NCI-H524 treated with DMSO at 0.1 percent for 48 hours (cell line): ENCODE results near the gene GRIN2C.

ENCODE experiments used
- DNase-seq: peaks from one replicate; lab custom pipeline; 2025; lab: John Stamatoyannopoulos, UW

GRIN2C gene

DNA sequence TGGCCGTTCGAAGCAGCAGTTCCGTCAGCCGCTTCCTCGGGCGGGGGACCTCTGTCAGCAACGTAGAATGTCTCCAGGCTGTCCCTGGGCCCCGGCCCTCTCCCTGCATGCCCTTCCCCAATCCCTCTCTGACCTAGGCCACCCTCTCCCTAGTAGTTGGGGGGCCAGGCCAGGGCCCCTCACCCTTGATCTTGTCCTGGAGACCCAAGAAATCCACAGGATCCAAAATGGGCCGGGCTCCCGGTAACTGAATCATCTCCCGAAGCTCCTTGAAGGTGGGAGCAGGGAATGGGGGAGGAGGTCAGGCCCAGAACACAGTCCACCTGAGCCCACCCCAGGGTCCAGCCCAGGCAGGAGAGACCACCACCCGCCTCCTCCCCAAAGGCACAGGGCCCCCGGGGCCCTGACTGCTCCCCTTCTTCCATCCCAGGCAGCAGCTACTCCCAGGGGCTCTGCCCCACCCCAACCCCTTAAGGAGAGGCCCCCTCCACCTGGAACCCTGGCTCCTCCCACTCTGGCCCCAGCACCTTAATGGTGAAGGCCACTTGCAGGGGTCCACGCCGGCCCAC lies 4.7 kb upstream of the GRIN2C start:
- DNase-seq, result no peak

DNA sequence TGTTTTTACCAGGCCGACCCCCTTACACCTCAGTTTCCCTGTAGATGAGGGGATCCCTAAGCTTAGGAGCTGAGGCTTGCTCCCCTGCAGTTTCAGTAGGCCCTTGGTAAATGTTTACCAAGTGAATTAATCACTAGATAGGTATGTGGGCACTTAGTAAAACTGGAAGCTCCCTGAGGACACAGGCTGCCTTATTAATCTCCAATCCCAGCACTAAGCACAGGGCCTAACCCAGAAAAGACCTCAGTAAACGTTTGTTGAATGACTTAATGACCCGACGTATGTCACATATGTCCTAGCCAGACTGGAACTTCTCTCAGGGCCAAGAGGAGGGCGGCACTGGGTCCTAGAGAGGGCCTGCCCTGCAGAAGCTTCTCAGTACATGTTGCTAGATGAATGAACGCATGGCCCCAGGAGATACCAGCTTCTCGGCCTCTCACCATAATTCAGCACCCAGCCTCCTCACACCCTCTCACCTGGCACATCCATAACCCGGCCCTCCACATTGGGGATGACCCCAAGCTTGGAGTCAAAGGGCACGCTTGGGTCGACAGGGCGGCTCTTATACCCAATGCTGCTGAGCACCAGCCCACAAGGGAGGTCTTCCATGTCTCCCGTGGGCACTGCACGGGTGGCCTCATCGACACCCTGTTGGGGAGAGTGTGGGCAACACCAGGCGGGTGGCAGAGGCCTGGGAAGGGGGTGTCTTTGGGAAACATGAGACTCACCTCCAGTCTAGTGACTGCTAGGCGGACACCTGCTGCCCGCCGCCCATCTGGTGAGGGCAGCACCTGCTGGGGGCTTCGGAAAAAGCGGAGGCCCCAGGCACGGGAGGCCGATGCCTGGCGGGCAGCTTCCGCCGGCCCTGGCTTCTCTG lies 4.0 kb upstream of the GRIN2C start:
- no peak for DNase-seq

DNA sequence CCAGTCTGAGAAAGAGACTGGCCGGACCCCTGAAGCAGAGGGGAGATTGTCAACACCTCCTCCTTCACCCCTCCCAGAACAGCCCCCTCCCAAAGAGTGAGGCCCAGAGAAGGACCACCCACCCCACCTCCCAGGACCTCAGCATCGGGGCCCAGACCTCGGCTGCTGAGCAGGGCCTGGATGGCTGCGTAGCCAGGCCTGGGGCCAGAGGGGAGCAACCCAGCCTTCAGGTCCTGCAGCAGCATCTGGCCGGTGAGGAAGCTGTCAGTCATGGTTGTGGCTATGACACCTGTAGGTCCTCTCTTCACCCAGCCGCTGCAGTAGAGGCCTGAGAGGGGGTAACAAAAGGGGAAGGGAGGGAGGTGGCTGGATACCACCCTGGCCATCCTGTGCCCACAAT lies 3.2 kb upstream of the GRIN2C start:
- no peak for DNase-seq

DNA sequence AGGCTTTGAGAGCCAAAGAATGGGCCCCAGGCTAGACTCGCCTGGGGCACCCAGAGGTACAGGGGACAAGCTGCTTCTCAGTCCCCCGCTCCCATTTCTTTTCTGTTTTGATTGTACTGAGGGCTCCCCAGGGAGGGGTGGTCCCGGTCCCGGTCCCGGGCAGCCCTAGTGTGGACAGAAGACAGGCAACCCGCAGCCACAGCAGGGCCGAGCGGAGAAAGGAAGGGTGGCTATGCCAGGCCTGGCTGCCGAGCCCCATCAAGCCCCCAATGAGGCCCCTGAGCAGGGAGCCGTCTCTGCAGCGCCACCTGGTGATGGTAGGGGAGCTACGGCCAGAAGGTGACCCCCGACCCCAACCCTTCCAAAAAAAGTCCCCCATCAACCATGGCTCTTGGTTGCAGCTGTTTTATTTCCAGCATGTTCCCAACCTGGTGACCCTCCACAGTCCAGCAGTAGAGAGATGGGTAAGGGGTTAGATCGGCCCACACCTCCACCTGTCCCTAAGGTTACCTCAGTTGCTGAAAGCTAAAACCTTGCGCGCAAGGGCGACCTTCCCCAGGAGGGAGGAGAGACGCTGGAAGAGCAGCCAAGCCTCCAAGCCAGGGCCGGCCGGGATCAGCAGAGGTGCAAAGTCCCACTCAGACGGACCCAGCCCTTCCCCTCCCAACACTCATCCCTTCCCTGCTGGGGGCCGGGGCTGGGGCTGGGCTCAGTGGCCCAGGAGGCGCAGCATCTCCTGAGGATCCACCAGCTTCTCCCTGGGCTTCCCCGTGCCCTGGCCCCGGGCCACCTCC lies 2.6 kb upstream of the GRIN2C start:
- no peak for DNase-seq

DNA sequence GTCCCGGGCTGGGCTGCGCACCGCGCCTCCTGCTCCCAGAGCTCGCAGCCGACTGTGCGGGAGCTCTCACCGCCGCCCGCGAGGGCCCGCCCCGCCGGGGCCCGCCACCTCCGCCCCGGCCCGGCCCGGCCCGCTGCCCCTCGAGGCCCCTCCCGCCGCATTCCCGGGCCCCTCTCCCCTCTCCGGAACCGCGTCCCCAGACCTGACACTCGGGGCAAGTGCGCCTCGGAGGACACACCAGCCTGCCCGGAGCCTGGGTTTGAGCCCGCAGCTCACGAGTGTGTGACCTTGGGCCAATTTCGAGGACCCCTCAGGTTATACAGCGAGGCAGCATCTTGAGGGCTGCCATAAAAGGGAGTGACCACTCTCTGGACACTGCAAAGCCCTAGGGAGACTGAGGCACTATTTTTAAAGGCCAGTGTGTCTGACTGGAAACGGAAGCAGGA lies 2.0 kb upstream of the GRIN2C start:
- DNase-seq, result no peak

DNA sequence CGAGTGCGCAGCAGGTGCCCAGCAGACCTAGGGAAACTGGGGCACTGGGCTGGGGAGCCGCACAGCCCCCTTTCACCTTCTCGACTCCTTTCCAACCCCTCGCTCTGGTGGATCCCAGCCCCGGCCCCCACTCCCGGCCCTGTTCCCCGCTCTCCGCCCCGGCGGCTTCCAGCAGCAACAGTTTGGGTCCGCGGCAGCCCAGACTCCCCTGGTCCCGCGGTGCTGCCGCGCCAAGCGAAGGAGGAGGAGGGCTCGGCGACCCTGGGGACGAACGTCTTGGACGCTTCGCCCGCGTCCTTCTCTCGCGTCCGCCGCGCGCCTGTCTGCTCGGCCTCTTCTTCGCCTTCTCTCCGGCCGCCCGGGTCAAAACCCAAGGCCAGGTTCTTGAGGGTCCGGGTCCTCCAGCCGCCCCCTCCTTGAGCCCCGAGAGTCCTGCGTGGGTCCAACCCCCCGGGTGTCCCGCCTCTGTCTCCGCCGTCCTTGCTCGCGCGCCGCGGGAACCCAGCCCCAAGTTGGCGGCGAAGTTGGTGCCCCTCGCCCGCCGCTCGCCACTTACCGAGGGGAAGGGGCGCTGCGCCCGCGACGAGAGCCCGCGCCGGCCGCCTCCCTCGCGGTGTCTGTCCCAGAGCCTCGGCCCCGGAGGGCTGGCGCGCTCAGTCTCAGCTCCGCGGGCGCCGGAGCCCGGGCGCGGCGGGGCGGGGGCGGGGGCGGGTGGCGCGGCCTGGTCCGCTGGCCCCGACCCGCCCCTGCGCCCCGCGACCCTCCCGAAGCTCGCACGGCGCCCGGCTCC lies 1.4 kb upstream of the GRIN2C start:
- no peak for DNase-seq

DNA sequence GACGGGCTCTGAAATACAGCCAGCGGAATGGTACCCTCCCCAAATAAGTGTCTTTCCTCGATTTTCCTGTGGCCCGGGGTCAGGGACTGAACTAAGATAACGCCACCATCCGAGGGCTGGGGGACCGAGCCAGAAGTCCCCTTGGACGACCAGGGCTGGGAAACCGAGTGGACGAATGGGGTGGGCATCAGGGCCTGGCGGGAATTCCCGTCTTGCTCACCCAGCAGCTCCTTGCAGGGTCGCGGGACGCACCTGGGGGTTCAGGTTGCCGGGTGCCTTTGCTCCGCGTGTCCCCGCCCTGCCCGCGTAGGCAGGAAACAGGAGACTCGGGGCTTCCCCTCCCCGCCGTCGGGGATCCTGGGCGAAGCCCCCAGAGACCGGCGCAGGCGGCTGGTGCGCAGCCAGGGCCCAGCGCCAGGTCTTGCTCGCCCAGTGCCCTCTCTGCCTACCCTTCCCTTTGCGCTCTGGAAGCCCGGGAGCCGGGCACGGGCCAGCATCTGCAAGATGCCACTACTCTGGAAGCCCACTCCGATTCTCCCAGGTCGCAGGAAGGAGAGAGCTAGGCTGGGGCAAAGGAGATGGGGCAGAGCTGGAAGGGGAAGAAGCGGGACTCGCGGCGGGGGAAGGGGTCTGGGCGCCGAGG lies 665 bp upstream of the GRIN2C start:
- DNase-seq, result no peak

DNA sequence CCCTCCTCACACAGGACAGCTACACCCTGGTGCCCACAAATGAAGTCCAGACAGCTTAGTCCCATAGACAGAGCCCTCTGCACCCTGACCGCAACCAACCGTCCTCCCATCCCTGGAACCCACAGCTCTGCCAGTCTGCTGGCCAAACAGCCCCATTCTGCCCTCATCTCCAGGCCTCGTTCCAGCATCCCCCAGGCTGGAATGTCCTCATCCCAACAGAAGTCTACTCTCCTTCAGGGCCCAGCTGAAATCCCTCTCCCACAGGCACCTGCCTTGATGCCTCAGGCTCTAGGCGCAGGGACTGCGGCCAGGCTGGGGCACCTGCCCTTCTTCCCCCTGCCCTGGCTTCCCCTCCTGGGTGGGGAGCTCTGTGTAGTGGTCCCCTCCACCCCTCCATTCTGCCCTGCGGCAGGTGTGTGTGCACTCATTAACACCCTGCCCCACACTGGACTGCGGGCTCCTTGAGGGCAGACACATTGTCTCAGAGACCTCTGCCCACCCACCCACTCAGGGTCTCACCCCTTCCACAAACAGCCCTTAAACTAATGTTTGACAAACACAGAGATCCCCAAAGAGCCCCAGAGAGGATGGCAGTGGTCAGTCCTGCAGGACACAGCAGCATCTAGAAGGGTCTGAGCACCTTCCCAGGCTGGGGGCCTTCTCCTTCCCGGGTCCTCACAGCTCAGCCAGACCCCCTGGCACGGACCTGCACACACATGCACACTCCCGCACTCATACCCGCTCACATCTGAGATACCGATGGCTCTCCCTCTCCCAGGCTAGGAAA lies 820 bp downstream of the GRIN2C start:
- DNase-seq, result no peak

DNA sequence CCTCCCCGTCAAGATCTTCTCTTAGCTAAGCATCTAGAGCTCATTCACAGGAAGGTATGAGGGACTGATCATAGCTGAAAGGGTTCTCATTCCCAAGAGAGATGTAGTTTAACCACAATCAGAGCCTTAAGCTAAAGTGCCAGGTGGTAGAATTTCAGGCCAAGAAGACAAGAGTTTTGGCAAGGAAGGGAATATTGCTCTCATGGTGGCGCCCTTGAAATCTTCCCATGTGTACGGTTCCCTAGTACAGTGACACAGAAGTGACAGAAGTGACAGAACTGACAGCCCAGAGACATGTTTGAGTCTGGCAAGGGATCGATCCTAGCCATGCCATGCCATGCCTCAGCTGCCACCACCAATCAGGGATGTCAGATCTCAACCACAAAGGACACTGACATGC lies 2.5 kb downstream of the GRIN2C start:
- no peak for DNase-seq

DNA sequence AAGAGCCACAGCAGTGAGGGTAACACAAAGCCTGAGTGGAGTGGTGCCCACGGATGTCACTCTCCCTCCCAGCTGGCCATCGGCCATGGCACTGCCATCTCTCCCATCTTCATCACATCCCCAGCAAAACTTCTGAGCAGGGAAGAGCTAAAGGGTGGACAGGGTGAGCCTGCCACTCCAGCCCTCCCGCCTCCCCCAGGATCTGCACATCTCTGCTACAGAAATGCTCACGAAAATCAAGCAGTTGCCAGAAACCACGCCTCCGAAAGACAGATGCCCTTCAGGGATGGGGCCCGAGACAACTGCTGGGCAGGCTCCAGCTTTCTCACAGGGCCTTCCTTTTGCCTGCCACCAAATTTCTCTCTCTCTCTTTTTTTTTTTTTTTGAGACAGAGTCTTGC lies 3.6 kb downstream of the GRIN2C start:
- no peak for DNase-seq

DNA sequence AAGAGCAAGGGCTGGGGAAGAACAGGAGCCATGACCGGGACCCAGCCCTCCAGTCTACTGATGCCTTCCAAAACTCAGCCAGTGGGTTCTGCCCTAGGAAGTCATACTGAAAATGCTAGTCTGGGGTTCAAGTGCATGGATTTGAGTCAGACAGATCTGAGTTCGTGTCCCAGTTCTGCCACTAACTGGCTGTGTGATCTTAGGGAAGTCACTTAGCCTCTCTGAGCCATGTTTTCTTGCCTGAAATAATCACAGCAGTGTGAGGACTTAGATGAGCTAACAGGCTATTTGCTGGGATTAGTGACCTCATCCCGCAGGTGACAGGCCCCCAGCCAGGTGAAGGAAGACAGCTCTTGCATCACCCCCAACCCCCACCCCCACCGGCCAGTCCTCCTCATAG lies 4.4 kb downstream of the GRIN2C start:
- DNase-seq, result no peak

DNA sequence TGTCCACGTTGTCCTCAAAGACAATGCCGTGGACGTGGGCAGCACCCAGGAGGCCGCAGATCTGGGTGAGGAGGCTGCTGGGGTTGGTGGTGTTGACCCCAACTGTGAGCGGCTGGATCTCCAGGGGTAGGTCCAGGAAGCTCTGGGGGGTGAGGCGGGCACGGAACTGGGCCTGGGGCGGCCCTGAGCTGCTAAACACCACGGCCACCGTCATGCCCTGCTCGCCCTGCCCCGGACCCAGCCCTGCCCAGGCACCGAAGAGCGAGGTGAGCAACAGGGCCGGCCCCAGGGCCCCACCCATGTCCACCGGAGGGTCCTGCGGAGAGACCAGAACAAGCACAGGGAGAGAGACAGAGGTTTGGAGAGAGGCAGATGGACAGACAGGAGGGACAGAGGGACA lies 4.9 kb downstream of the GRIN2C start:
- DNase-seq, result no peak

DNA sequence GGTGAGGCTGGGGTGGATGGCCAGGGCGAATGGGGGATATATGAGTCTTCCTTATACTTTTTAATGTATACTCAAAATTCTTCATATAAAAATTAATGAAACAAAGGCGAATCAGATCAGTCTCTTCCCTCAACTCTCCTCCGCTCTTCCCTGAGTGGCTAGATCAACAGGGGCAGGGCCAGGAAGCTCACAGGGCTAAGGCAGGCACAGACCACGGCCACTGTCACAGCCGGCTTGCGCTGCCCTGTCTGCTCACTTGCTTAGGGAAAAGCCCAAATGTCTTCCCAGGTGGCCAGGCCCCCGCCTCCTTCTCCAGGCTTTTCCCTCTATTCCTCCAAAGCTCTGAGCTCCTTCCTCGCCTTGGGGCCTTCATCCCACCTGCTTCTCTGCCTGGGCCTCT lies 6.0 kb downstream of the GRIN2C start:
- DNase-seq, result no peak

DNA sequence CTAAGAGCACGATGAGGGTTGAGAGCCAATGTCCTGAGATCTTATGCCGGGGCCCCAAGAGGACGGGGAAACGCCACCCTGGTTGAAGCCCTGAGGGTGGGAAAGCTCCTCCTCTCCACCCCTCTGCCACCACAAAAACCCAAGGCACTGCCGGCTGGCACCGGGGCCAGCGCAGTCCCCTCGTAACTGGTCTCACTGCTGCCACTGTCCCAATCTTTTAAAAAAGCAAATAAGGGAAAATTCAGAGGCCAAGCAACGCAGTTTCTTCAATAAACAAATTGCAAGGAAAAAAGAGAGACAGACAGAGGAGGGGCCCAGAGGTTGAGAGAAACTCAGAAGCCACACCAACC lies 6.7 kb downstream of the GRIN2C start:
- DNase-seq, result no peak

DNA sequence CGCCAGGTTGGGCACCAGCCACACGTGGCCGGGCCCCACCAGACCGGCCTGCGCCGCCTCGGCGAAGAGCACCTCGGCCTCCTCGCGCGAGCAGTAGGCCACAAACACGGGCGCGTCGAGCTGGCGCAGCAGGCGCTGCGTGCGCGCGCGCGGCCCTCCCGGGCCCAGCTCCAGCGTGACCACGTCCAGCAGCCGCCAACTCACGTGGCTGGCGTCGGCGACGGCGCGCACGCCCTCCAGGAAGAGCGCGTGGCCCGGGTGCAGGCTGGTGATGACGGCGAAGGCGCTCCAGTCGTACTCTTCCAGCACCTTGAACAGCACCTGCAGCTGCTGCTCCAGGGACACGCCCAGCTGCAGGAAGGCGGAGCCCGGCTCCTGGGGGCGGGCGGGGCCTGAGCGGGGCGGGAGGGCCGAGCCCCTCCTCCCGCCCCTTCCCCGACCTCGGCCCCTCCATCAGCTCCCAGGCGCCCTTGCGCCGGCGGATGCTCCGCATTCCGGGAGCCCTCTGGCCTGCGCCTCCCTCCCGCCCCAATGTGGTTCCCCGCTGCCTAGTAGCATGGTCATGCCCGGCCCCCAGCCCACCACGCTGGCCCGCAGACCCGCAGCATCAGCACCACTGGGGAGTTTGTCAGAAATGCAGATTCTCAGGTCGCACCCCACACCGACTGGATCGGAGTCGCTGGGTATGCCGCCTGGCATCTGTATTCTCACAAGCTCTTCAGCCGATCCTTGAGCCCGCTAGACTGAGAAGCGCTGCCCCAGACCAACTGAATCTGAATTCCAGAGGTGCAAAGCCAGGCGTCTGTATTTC lies 7.2 kb downstream of the GRIN2C start:
- no peak for DNase-seq

DNA sequence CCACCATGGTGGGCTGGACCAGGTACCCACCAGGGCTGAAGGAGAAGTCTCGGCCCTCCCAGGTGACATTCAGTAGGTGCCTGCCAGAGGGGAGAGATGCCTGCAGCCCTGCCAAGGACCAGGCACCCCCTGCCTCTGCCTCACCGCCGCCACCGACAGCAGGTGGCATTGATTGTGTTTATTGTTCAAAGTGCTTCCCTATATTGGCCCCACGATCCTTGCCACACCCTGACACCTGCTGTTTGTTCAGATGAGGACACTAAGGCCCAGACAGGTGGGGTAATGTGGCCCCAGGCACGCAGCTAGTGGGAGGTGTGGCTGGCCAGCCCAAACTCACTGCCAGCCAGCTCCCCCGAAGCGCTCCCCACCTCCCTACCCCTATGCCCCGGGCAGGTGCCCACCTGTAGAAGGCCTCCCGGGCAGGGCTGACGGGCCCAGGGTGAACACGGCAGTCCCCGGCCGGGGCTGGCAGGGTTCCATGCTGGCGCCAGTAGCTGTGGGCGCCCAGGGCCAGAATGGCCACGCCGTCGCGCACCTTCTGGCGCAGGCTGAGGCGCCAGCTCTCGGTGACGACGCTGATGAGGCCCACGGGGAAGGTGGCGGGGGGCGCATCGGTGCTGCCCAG lies 8.0 kb downstream of the GRIN2C start:
- no peak for DNase-seq

DNA sequence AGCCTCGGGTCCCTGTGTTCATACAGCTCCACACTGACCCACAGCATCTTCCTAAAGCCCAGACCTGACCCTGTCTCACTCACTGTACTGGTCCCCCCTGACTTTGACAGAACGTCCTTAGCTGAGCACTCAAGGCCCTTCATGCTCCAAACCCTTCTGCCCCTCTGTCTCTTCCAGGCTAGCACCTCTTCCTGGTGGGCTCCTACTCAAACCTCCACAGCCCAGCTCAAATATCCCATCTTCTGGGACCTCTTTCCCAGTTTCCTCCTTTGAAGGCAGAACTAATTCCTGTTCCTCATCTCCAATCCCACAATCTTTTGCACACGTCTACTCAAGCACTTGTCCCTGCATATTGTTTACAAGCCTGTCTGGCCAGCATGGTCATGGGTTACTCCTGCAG lies 8.8 kb downstream of the GRIN2C start:
- DNase-seq, result no peak

DNA sequence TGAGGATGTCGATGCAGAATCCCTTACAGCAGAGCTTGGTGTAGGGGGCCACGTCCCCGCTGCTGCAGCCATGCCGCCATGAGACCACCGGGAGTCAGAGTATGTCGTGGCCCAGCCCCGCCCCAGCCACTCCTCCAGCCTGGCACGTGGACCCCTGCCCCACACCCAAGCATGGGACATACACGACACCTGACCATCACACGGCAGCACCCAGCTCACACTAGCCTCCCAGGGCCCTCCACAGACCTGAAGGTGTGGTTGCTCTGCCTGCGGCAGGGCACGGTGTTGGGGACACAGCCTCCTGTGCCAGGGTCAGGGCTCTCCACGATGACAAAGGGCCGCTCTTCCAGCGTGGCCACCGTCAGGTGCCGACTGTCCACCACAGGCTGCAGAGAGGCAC lies 9.4 kb downstream of the GRIN2C start:
- DNase-seq, result no peak

DNA sequence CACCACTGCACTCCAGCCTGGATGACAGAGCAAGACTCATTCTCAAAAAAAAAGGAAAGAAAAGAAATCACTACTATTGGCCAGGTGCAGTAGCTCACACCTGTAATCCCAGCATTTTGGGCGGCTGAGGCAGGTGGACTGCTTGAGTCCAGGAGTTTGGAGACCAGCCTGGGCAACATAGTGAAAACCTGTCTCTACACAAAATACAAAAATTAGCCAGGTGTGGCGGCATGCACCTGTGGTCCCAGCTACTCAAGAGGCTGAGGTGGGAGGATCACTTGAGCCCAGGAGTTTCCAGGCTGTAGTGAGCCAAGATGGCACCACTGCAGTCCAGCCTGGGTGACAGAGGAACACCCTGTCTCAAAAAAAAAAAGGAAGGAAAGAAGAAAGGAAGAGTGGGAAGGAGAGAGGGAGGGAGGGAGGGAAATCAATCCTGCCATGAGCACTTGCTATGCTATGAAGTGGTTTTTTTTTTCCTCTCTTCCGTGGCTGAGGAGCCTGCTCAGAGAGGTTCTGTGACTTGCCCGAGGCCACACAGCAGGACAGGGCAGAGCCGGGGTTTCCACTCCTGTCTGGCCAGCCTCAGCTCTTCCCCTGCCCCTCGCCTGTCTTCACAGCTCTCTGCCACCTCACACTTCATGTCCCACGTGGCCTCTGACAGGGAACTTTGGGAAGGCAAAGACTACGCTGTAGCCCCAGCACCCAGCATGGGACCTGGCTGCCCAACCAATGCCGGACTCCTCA lies 10.9 kb downstream of the GRIN2C start:
- no peak for DNase-seq
